Lower leg skin (tissue), 4 donors: Measurements from ENCODE around the gene SCUBE1. TPM values are rescaled to one million over a fixed set of nuclear protein-coding genes. Genes with fewer than 3 reads are reported as not detected.

Source experiments
- DNase-seq, 2 donors: peaks; one replicate each; pipeline ENCODE4 v3.0.0-alpha.2; 2019; ENCODE audit warnings: low spot score in 2 of 2
- H3K4me3 ChIP-seq: fragments of 200-600 bp; sonication (generic); 2 replicates; pipeline ENCODE4 v1.5.1; 2017; ENCODE audit warnings: mild to moderate bottlenecking, low read depth; ENCODE audit not compliant: poor library complexity, severe bottlenecking
- POLR2A ChIP-seq, 2 donors: fragments of 450-650 bp; IDR thresholded peaks; one replicate each; pipeline ENCODE4 v1.6.1; 2016 to 2017; ENCODE audit warnings: antibody characterized with exemption in 2 of 2, mild to moderate bottlenecking in 1 of 2, moderate library complexity in 1 of 2
- WGBS, 2 donors: methylation state at CpG; one replicate each; pipeline ENCODE4 v1.1.5; 2018; 5-methylcytosine and 5-hydroxymethylcytosine counted together
- intact Hi-C: fragments of 100-400 bp; cut with DNase I; formaldehyde crosslinking; loops from one replicate; pipeline ENCODE4 v1.15.0; 2023; ENCODE audit warnings: low total_unique reads
- total RNA-seq, 4 donors: library from RNA; depleted of rRNA; stranded (reverse); fragments of >200 nt; gene quantifications; one replicate each; pipeline ENCODE4 v1.1.0, GENCODE V29; 2016
- TF ChIP-seq, protein P1 (sequence below), 3 donors: fragments of 450-650 bp; IDR thresholded peaks; one replicate each; pipeline ENCODE4 v1.5.1; 2016; ENCODE audit warnings: antibody characterized with exemption in 3 of 3, mild to moderate bottlenecking in 3 of 3, moderate library complexity in 2 of 3

SCUBE1 gene
- total RNA-seq, 4 donors from 2014 or later: 0.20 to 1.1 (median 0.28) TPM

DNA sequence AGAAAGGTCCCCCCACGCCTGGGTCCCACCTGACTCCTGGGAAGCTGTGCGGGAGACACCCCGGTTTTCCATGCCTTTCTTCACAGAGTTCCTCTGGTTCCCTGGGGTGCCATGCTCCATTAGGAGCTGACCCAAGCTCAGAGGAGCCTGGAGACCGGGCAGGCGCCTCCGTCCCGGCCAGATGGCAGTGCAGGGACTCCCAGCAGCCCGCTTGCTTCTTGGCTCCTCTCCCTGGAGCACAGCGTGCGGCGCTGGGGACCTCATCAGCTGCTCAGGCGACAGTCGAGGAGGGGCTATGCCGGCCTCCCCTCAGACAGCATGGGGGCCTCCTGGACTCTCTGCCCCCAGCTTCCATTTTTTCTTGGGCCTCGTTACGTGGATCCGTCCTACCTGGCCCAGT is 143.1 kb downstream of the SCUBE1 start:
- intact Hi-C loops: no loop called here
- 81 to 94% methylated on average over 12 to 17 of the region's 17 CpGs for WGBS, 2 donors
- DNase-seq: no peak
- no peak overlapping the region for H3K4me3 ChIP-seq
- no peak for TF ChIP-seq POLR2A (IDR thresholded peaks at IDR 0.05)
- TF ChIP-seq, protein P1, sequence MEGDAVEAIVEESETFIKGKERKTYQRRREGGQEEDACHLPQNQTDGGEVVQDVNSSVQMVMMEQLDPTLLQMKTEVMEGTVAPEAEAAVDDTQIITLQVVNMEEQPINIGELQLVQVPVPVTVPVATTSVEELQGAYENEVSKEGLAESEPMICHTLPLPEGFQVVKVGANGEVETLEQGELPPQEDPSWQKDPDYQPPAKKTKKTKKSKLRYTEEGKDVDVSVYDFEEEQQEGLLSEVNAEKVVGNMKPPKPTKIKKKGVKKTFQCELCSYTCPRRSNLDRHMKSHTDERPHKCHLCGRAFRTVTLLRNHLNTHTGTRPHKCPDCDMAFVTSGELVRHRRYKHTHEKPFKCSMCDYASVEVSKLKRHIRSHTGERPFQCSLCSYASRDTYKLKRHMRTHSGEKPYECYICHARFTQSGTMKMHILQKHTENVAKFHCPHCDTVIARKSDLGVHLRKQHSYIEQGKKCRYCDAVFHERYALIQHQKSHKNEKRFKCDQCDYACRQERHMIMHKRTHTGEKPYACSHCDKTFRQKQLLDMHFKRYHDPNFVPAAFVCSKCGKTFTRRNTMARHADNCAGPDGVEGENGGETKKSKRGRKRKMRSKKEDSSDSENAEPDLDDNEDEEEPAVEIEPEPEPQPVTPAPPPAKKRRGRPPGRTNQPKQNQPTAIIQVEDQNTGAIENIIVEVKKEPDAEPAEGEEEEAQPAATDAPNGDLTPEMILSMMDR (IDR thresholded peaks at IDR 0.05): no peak

DNA sequence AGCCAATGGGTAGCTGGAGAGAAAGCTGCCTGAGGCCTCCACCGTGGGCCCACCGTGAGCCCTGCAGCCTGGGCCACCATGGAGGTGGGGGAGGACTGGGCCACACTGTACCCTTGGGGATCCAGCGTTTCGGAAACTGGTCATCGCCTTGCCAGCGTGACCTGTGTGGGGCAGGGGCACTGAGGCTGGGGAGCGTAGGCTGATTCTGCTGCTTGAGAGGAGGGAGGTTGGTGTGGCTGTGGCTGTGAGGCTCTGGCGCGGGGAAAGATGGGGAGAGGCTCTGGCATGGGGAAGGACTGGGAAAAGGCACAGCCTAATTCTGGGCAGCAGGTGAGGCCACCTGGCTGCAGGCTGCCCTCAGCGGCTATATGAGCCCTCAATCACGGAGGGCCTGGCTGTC is 143.6 kb downstream of the SCUBE1 start:
- WGBS, 2 donors: 83 to 95% methylated on average over 11 of the region's 11 CpGs
- TF ChIP-seq, protein P1 (IDR thresholded peaks at IDR 0.05): no peak
- TF ChIP-seq POLR2A (IDR thresholded peaks at IDR 0.05): no peak

DNA sequence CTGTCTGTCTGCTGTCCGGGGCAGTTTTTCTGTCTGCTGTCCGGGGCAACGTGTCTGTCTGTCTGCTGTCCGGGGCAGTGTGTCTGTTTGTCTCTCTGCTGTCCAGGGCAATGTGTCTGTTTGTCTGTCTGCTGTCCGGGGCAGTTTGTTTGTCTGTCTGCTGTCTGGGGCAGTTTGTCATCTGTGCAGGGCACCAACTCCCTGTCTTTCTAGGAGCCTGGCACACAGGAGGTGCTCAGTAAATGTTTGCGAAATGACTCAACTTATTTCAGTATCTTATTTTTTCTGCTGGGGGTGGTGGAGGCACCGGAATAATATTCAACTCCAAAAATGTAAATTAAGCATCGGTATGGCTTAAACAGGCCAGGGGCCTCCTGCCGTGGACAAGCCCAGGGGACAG is 144.2 kb downstream of the SCUBE1 start:
- TF ChIP-seq POLR2A (IDR thresholded peaks at IDR 0.05): no peak
- TF ChIP-seq, protein P1 (IDR thresholded peaks at IDR 0.05): no peak
- no peak overlapping the region for H3K4me3 ChIP-seq
- no peak for DNase-seq
- whole genome bisulfite sequencing, 2 donors: 79 to 80% methylated on average over 9 of the region's 9 CpGs
- intact Hi-C loops: no loop called here

More for the DNA sequence above, 143.6 kb downstream of the SCUBE1 start:
- H3K4me3 ChIP-seq: no peak overlapping the region
- DNase-seq: no peak
- intact Hi-C loops: no loop called here

- no peak for DNase-seq
- TF ChIP-seq, protein P1 (IDR thresholded peaks at IDR 0.05): no peak
- TF ChIP-seq POLR2A (IDR thresholded peaks at IDR 0.05): no peak
- WGBS, 2 donors: 95% methylated on average over 3 to 4 of the region's 5 CpGs
- H3K4me3 ChIP-seq: no peak overlapping the region
- intact Hi-C loops: no loop called here
Observed at GRCh38 chr22:43198126-43198525, 145.0 kb downstream of the SCUBE1 start.

DNA sequence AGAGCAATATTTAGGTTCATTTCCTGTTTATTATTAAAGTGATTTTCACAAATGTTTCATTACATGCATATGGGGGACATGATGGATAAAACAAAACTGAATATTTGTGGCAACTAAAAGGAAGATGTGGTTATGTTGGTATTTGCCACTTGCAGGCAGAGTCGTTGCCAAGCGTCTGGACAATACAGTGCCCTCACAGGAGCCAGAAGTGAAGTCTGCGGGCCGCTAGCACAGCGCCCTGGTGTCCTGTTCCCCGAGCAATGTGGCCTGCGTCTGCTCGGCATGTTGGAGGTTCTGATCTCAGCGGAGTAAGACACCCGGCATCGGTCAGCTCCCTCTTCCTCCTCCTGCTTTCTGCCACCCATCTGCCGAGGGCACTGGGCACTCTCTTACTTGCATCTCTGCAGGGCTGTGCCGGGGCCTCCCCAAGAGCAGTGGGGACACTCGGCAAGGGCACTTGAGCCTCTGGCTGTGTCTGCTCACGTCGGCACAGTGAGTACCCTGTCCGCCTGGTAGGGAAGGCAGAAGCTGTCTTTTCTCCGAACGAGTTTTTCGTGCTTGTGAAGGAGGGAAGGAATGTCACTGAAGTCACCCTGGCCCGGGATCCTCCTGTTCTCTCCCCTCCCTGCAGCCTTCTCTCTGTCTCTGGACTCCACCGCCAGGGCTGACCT is 145.8 kb downstream of the SCUBE1 start:
- no peak for DNase-seq
- intact Hi-C loops: no loop called here
- TF ChIP-seq, protein P1 (IDR thresholded peaks at IDR 0.05): no peak
- TF ChIP-seq POLR2A (IDR thresholded peaks at IDR 0.05): no peak
- WGBS, 2 donors: 57 to 64% methylated on average over 22 of the region's 22 CpGs
- no peak overlapping the region for H3K4me3 ChIP-seq

- intact Hi-C loops: no loop called here
- no peak for TF ChIP-seq POLR2A (IDR thresholded peaks at IDR 0.05)
- TF ChIP-seq, protein P1 (IDR thresholded peaks at IDR 0.05): no peak
- H3K4me3 ChIP-seq: no peak overlapping the region
- DNase-seq: no peak
Observed at GRCh38 chr22:43191831-43192230, 151.3 kb downstream of the SCUBE1 start.
